ENCODE results near the gene MOB2.

DNA sequence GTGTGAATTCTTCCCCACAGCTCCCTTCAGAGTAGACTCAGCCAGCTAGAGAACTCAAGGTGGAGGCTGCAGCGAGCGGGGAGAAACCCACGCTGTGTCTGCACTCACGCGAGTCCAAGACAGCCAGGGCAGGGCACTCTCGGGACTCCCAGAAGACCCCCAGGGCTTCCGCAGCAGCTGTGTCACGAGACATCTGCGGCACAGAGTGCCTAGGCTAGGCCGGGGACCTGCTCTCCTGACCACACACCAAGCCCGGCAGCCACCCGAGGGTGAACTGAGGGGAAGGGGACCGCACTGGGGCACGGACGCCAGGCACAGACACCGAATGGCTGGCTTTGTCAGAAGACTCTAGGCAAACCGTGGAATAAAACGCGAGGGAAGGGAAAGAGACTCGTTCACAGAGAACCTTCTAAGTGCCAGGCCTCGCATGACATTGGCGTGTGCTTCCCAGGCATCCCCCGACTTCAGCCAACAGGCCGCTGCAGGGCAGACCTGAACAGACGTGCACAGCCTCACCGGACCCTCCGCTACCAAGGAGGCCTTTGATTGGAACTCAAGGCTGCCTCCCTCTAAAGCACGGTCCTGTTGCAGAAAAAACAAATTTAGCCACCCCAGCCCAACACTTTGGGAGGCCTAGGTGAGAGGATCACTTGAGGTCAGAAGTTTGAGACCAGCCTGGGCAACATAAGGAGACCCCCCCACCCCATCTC lies 18.2 kb upstream of the MOB2 start:
- TF ChIP-seq, protein P1, sequence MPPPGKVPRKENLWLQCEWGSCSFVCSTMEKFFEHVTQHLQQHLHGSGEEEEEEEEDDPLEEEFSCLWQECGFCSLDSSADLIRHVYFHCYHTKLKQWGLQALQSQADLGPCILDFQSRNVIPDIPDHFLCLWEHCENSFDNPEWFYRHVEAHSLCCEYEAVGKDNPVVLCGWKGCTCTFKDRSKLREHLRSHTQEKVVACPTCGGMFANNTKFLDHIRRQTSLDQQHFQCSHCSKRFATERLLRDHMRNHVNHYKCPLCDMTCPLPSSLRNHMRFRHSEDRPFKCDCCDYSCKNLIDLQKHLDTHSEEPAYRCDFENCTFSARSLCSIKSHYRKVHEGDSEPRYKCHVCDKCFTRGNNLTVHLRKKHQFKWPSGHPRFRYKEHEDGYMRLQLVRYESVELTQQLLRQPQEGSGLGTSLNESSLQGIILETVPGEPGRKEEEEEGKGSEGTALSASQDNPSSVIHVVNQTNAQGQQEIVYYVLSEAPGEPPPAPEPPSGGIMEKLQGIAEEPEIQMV (tag; conservative IDR thresholded peaks at IDR 0.05; ENCODE audit: low read depth), result no peak
- TF ChIP-seq ZNF134 (CRISPR knock-in tag; conservative IDR thresholded peaks at IDR 0.05) (no peak), ZNF431 (CRISPR knock-in tag; IDR thresholded peaks at IDR 0.05) (no peak)
